ENCODE data around the gene LARGE1.

DNA sequence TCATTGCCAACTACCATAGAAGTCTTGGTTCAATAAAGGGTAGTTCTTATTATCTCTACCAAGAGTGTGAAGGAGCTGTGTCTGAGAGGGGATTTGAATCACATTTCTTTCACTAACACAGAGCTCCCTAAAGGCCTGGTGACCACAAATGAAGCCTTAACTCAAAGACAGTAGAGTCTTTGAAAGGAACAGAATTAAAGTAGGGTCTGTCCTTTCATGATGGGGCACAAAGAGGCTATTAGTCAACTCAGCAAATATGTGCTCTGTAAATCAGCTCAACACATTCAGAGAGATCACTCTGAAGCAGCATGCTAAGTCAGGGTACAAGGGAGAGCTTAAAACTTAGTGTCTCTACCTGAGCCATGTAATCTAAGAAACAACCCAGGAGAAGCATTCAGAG, 649.7 kb downstream of the LARGE1 start:
- TF ChIP-seq, protein P1, sequence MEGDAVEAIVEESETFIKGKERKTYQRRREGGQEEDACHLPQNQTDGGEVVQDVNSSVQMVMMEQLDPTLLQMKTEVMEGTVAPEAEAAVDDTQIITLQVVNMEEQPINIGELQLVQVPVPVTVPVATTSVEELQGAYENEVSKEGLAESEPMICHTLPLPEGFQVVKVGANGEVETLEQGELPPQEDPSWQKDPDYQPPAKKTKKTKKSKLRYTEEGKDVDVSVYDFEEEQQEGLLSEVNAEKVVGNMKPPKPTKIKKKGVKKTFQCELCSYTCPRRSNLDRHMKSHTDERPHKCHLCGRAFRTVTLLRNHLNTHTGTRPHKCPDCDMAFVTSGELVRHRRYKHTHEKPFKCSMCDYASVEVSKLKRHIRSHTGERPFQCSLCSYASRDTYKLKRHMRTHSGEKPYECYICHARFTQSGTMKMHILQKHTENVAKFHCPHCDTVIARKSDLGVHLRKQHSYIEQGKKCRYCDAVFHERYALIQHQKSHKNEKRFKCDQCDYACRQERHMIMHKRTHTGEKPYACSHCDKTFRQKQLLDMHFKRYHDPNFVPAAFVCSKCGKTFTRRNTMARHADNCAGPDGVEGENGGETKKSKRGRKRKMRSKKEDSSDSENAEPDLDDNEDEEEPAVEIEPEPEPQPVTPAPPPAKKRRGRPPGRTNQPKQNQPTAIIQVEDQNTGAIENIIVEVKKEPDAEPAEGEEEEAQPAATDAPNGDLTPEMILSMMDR (IDR thresholded peaks at IDR 0.05) = no peak
- no peak for TF ChIP-seq POLR2A (IDR thresholded peaks at IDR 0.05)

Measured in body of pancreas (tissue), 4 donors.